Neutrophil (primary cell): ENCODE measurements around the gene RAB25.

Experiments
- H3K27ac ChIP-seq: fragments of 200-600 bp; sonication (generic); 2 replicates; pipeline ENCODE4 v1.5.1; 2016; ENCODE audit warnings: mild to moderate bottlenecking, moderate library complexity
- H3K27me3 ChIP-seq: fragments of 200-600 bp; sonication (generic); 2 replicates; pipeline ENCODE4 v1.6.0; 2016; ENCODE audit warnings: mild to moderate bottlenecking
- H3K36me3 ChIP-seq: fragments of 200-600 bp; sonication (generic); 2 replicates; pipeline ENCODE4 v1.5.1; 2017
- H3K4me1 ChIP-seq, 2 experiments: fragments of 200-600 bp in 1 of 2; sonication (generic) in 1 of 2; 1 replicate in 1 of 2; 2 replicates in 1 of 2; pipeline versions ENCODE4 v1.5.1 to v1.6.1; 2013 to 2016; ENCODE audit warnings: low read depth in 1 of 2, low read length in 1 of 2, mild to moderate bottlenecking in 1 of 2, moderate library complexity in 1 of 2; ENCODE audit not compliant: control insufficient read depth in 1 of 2, insufficient read depth in 1 of 2
- H3K4me3 ChIP-seq, 2 experiments: fragments of 200-600 bp in 1 of 2; sonication (generic) in 1 of 2; 1 replicate in 1 of 2; 2 replicates in 1 of 2; pipeline ENCODE4 v1.5.1; 2013 to 2016; ENCODE audit warnings: low read depth in 1 of 2, low read length in 1 of 2, mild to moderate bottlenecking in 1 of 2, moderate library complexity in 1 of 2
- H3K9me3 ChIP-seq: fragments of 200-600 bp; sonication (generic); 2 replicates; pipeline ENCODE4 v1.5.1; 2016
- CTCF ChIP-seq: fragments of 200-600 bp; sonication (generic); IDR thresholded peaks from 2 replicates; pipeline ENCODE4 v1.5.1; 2016; ENCODE audit warnings: antibody characterized with exemption

Gene RAB25

GRCh38 chr1:156056326-156056849 is 4.6 kb upstream of the RAB25 start:
- no peak overlapping the region for H3K27ac ChIP-seq
- H3K4me3 ChIP-seq = no peak overlapping the region
- TF ChIP-seq CTCF = no peak
- no peaks in the 10 kb centered on the region for H3K27me3 ChIP-seq
- H3K36me3 ChIP-seq = peaks cover 15% of the 10 kb centered on the region
- H3K4me1 ChIP-seq = peaks cover 22 to 31% of the 10 kb centered on the region in 2 experiments
- no peaks in the 10 kb centered on the region for H3K9me3 ChIP-seq

- TF ChIP-seq CTCF = no peak
- peaks cover 15% of the 10 kb centered on the region for H3K36me3 ChIP-seq
- no peaks in the 10 kb centered on the region for H3K27me3 ChIP-seq
- H3K4me1 ChIP-seq = peaks cover 5 to 7% of the 10 kb centered on the region in 2 experiments
- H3K9me3 ChIP-seq = no peaks in the 10 kb centered on the region
- no peak overlapping the region for H3K4me3 ChIP-seq
- no peak overlapping the region for H3K27ac ChIP-seq
Measured at GRCh38 chr1:156062189-156062588, 1.2 kb downstream of the RAB25 start.

- H3K4me1 ChIP-seq = peaks cover 5 to 7% of the 10 kb centered on the region in 2 experiments
- TF ChIP-seq CTCF = no peak
Measured at GRCh38 chr1:156063997-156064285, 3.0 kb downstream of the RAB25 start.

GRCh38 chr1:156064615-156065014 is 3.7 kb downstream of the RAB25 start:
- TF ChIP-seq CTCF = no peak
- Histone ChIP-seq H3K9me3 (no peaks in the 10 kb centered on the region), H3K4me3 (no peak overlapping the region), H3K27ac (no peak overlapping the region), H3K4me1 (peaks cover 5 to 10% of the 10 kb centered on the region in 2 experiments), H3K36me3 (no peaks in the 10 kb centered on the region), H3K27me3 (no peaks in the 10 kb centered on the region)

More at GRCh38 chr1:156063997-156064285, 3.0 kb downstream of the RAB25 start:
- no peaks in the 10 kb centered on the region for H3K36me3 ChIP-seq
- no peak overlapping the region for H3K27ac ChIP-seq
- no peak overlapping the region for H3K4me3 ChIP-seq
- no peaks in the 10 kb centered on the region for H3K9me3 ChIP-seq
- no peaks in the 10 kb centered on the region for H3K27me3 ChIP-seq

- Histone ChIP-seq H3K36me3 (no peaks in the 10 kb centered on the region), H3K4me3 (no peak overlapping the region), H3K27ac (no peak overlapping the region), H3K27me3 (no peaks in the 10 kb centered on the region), H3K9me3 (no peaks in the 10 kb centered on the region), H3K4me1 (peaks cover 5 to 13% of the 10 kb centered on the region in 2 experiments)
- TF ChIP-seq CTCF = no peak
Measured at GRCh38 chr1:156065212-156065611, 4.3 kb downstream of the RAB25 start.

GRCh38 chr1:156065871-156066270 is 4.9 kb downstream of the RAB25 start:
- no peaks in the 10 kb centered on the region for H3K9me3 ChIP-seq
- peaks cover 5 to 13% of the 10 kb centered on the region in 2 experiments for H3K4me1 ChIP-seq
- no peaks in the 10 kb centered on the region for H3K36me3 ChIP-seq
- H3K27me3 ChIP-seq = no peaks in the 10 kb centered on the region
- no peak overlapping the region for H3K27ac ChIP-seq
- no peak for TF ChIP-seq CTCF
- no peak overlapping the region for H3K4me3 ChIP-seq
